HL-60 (cell line): ENCODE results near the gene PFKFB1.
A peak's percentile ranks its signal among the peaks of the same experiment; 100 is the strongest.

Experiments
- DNase-seq, 2 experiments: peaks; one replicate each; pipeline ENCODE4 v3.0.0-alpha.2; 2010 to 2020; ENCODE audit warnings: low read depth in 1 of 2, low spot score in 1 of 2
- H3K27ac ChIP-seq: fragments of 250-450 bp; sonication (Bioruptor Pico); replicated peaks from 2 replicates; pipeline ENCODE4 v1.5.1; 2020; ENCODE audit warnings: mild to moderate bottlenecking, moderate library complexity
- H3K27me3 ChIP-seq: fragments of 250-450 bp; sonication (Bioruptor Pico); 2 replicates; pipeline ENCODE4 v1.5.1; 2021; ENCODE audit warnings: mild to moderate bottlenecking, moderate library complexity; ENCODE audit not compliant: insufficient read depth, poor library complexity, severe bottlenecking
- H3K4me3 ChIP-seq: replicated peaks from 2 replicates; pipeline ENCODE4 v1.5.1; 2011; ENCODE audit warnings: mild to moderate bottlenecking, control low read depth, low read length; ENCODE audit not compliant: insufficient read depth
- CTCF ChIP-seq: IDR thresholded peaks from one replicate; pipeline ENCODE4 v1.5.1; 2011; ENCODE audit warnings: low read length, control low read depth, inconsistent platforms; ENCODE audit not compliant: insufficient read depth
- GABPA ChIP-seq: IDR thresholded peaks from 2 replicates; pipeline ENCODE4 v1.6.1; 2012; ENCODE audit warnings: low read depth
- POLR2AphosphoS5 ChIP-seq: IDR thresholded peaks from 2 replicates; pipeline ENCODE4 v1.6.1; 2012; ENCODE audit warnings: low read depth
- SPI1 ChIP-seq: IDR thresholded peaks from 2 replicates; pipeline ENCODE4 v1.6.1; 2012; ENCODE audit warnings: low read depth, mild to moderate bottlenecking, borderline replicate concordance
- TF ChIP-seq, protein P1 (sequence below): IDR thresholded peaks from 2 replicates; pipeline ENCODE4 v1.6.1; 2012; ENCODE audit warnings: low read depth; ENCODE audit not compliant: insufficient replicate concordance

PFKFB1 gene

GRCh38 chrX:55004231-55004630 is 10.2 kb upstream of the PFKFB1 start:
- no peak for DNase-seq
- Histone ChIP-seq H3K27ac (no peak overlapping the region), H3K27me3 (no peaks in the 10 kb centered on the region), H3K4me3 (no peak overlapping the region)
- TF ChIP-seq, protein P1, sequence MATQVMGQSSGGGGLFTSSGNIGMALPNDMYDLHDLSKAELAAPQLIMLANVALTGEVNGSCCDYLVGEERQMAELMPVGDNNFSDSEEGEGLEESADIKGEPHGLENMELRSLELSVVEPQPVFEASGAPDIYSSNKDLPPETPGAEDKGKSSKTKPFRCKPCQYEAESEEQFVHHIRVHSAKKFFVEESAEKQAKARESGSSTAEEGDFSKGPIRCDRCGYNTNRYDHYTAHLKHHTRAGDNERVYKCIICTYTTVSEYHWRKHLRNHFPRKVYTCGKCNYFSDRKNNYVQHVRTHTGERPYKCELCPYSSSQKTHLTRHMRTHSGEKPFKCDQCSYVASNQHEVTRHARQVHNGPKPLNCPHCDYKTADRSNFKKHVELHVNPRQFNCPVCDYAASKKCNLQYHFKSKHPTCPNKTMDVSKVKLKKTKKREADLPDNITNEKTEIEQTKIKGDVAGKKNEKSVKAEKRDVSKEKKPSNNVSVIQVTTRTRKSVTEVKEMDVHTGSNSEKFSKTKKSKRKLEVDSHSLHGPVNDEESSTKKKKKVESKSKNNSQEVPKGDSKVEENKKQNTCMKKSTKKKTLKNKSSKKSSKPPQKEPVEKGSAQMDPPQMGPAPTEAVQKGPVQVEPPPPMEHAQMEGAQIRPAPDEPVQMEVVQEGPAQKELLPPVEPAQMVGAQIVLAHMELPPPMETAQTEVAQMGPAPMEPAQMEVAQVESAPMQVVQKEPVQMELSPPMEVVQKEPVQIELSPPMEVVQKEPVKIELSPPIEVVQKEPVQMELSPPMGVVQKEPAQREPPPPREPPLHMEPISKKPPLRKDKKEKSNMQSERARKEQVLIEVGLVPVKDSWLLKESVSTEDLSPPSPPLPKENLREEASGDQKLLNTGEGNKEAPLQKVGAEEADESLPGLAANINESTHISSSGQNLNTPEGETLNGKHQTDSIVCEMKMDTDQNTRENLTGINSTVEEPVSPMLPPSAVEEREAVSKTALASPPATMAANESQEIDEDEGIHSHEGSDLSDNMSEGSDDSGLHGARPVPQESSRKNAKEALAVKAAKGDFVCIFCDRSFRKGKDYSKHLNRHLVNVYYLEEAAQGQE = no peak

DNA sequence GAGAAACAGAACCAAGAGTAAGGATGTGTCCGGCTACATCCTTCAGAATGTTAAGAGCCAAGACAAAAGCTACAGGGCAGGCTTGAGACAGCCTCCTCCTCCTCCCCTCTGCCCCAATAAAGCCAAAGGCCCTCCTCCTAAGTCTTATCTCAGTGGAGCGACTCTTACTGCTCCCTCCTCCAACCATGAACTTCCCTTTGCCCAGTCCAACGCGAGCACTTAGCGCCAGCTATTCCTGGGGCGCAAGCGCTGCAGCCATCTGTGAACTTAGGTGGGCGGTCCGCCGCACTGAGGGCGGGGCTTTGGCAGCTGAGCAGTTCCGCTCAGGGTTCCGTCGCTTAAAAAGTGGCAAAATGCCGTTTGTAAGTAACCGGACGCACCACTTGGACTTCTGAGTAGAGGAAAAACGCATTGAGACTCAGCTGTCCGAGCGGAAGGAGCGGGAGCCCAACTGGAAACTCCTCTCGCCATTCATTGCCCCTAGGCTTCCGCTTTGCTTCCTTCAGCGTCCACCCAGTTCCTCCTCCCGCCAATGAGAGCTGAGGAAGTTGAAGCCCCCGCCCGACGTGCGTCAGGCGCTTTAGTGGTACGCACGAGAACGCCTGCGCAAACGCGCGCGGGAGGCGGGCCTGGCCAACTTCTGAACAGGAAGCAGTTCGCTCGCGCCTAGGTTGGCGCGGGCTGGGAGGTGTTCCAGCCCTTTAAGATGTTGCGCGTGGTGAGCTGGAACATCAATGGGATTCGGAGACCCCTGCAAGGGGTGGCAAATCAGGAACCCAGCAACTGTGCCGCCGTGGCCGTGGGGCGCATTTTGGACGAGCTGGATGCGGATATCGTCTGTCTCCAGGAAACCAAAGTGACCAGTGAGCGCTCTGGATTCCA is 6.0 kb upstream of the PFKFB1 start, which contains the start of gene APEX2:
Gene APEX2, plus strand, starts transcription at position 647 of the 882 bp plus-strand sequence. Its CDS starts 60 bp downstream, at position 707.
- peak within 1 kb of the TSS; percentile 91 for H3K27ac ChIP-seq
- DNase-seq = peak; percentile 74 to 90
- H3K4me3 ChIP-seq = peak within 1 kb of the TSS; percentile 71
- no peaks in the 10 kb centered on the region for H3K27me3 ChIP-seq
- TF ChIP-seq CTCF = no peak
- peak; percentile 26; the same call in 1 of the 2 replicates for TF ChIP-seq GABPA
- peak; percentile 65; the same call in 1 of the 2 replicates for TF ChIP-seq SPI1
- TF ChIP-seq POLR2AphosphoS5 = peak; percentile 65
- TF ChIP-seq, protein P1 = no peak

DNA sequence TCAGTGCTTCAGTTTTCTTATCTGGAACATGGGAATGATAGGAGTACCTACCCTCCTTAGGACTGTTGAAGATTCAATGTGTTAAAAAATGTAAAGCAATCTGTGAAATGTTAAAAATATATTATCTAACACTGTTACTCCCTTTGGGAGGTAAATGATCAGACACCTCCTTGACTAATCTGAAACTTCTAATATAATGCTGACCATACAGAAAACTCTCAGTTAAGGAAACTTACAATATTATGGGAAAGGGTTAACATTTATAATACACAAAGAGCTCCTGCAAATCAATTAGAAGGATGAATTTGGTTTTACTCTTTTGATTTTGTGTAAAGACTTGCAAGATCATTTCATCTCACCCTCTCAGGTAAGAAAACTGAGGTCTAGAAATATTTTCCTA is 1.6 kb upstream of the PFKFB1 start:
- TF ChIP-seq GABPA (no peak), SPI1 (no peak), CTCF (no peak), POLR2AphosphoS5 (no peak)
- TF ChIP-seq, protein P1 = no peak
- H3K4me3 ChIP-seq = no peak overlapping the region
- H3K27ac ChIP-seq = no peak overlapping the region
- DNase-seq = no peak
- H3K27me3 ChIP-seq = no peaks in the 10 kb centered on the region
